ENCODE measurements around the gene DNAJC13.

GRCh38 chr3:132435911-132436425 is 18.7 kb downstream of the DNAJC13 start:
- TF ChIP-seq GABPA (IDR thresholded peaks at IDR 0.05 in 1 of 2, conservative IDR thresholded peaks at IDR 0.05 in 1 of 2), result no peak
- no peak for TF ChIP-seq CTCF (IDR thresholded peaks at IDR 0.05; ENCODE audit: low read depth, low read length, missing input control)
- no peak for TF ChIP-seq JUND (IDR thresholded peaks at IDR 0.05)
- TF ChIP-seq FOXA1 (IDR thresholded peaks at IDR 0.05), result no peak
- no peak for TF ChIP-seq REST (IDR thresholded peaks at IDR 0.05)
- TF ChIP-seq MAX (IDR thresholded peaks at IDR 0.05), result no peak
- TF ChIP-seq ATF3 (IDR thresholded peaks at IDR 0.05), result no peak
- no peak for TF ChIP-seq TAF1 (conservative IDR thresholded peaks at IDR 0.05)
- no peak for TF ChIP-seq SP1 (IDR thresholded peaks at IDR 0.05)
- no peak for TF ChIP-seq EGR1 (IDR thresholded peaks at IDR 0.05; ENCODE audit: low read depth in 2 of 2)
- no peak for TF ChIP-seq YY1 (IDR thresholded peaks at IDR 0.05)
- TF ChIP-seq NR2F2 (IDR thresholded peaks at IDR 0.05), result no peak
- TF ChIP-seq ZBTB33 (IDR thresholded peaks at IDR 0.05), result no peak
- no peak for TF ChIP-seq RAD21 (IDR thresholded peaks at IDR 0.05)

Measured in liver (tissue), 3 donors.